Measurements from ENCODE around the gene C1S. TPM values are rescaled to one million over a fixed set of nuclear protein-coding genes. Genes with fewer than 3 reads are reported as not detected.

Gene C1S
- total and polyA plus RNA-seq, 2 of the 4 experiments (the other 2 are of a cell fraction), result 49.6 to 85.4 TPM

Small RNA genes lying within 50 kb of the gene (microRNA-seq; reads per million reads assigned to microRNA genes)
- gene AC006512.1 (ENCODE audit: insufficient read depth, insufficient read length) (not detected), gene RNU6-485P (ENCODE audit: insufficient read depth, insufficient read length) (not detected)

Small RNA genes lying within 50 kb of the gene (small RNA-seq; reads per million reads assigned to genes)
- gene AC006512.1 (0 reads per million in 5 experiments), gene RNU6-485P (0 reads per million in 5 experiments)

Other genes with a start within 250 kb of the C1S start
- gene GPR162, start 238.9 kb upstream of the C1S start, total RNA-seq (2012; rRNA removed), result 1.7 and 2.9 TPM in 2 replicates
- 6.0 and 7.8 TPM in 2 replicates for gene GPR162, start 238.9 kb upstream of the C1S start, polyA plus RNA-seq (2012; rRNA removed)
- gene P3H3, start 232.3 kb upstream of the C1S start, total RNA-seq (2012; rRNA removed), result 25.8 and 27.8 TPM in 2 replicates
- gene P3H3, start 232.3 kb upstream of the C1S start, polyA plus RNA-seq (2012; rRNA removed), result 83.9 and 90.5 TPM in 2 replicates
- gene GNB3, start 219.8 kb upstream of the C1S start, total RNA-seq (2012; rRNA removed), result 0.56 and 0.72 TPM in 2 replicates
- gene GNB3, start 219.8 kb upstream of the C1S start, polyA plus RNA-seq (2012; rRNA removed), result 20.5 and 20.7 TPM in 2 replicates
- gene CDCA3, start 209.4 kb upstream of the C1S start, total RNA-seq (2012; rRNA removed), result 23.5 and 30.3 TPM in 2 replicates
- gene CDCA3, start 209.4 kb upstream of the C1S start, polyA plus RNA-seq (2012; rRNA removed), result 61.0 and 67.5 TPM in 2 replicates
- 119 and 125 TPM in 2 replicates for gene USP5, start 208.6 kb upstream of the C1S start, total RNA-seq (2012; rRNA removed)
- 67.7 and 69.7 TPM in 2 replicates for gene USP5, start 208.6 kb upstream of the C1S start, polyA plus RNA-seq (2012; rRNA removed)
- 1,842 and 2,176 TPM in 2 replicates for gene TPI1, start 193.2 kb upstream of the C1S start, total RNA-seq (2012; rRNA removed)
- 1,995 and 2,214 TPM in 2 replicates for gene TPI1, start 193.2 kb upstream of the C1S start, polyA plus RNA-seq (2012; rRNA removed)
- 1.1 and 1.3 TPM in 2 replicates for gene SPSB2, start 187.4 kb upstream of the C1S start, total RNA-seq (2012; rRNA removed)
- gene SPSB2, start 187.4 kb upstream of the C1S start, polyA plus RNA-seq (2012; rRNA removed), result 4.1 and 4.3 TPM in 2 replicates
- 8.9 and 11.1 TPM in 2 replicates for gene LRRC23, start 155.9 kb upstream of the C1S start, total RNA-seq (2012; rRNA removed)
- 9.2 and 11.4 TPM in 2 replicates for gene LRRC23, start 155.9 kb upstream of the C1S start, polyA plus RNA-seq (2012; rRNA removed)
- gene ENO2, start 146.1 kb upstream of the C1S start, total RNA-seq (2012; rRNA removed), result 20.8 and 28.3 TPM in 2 replicates
- gene ENO2, start 146.1 kb upstream of the C1S start, polyA plus RNA-seq (2012; rRNA removed), result 81.5 and 92.8 TPM in 2 replicates
- 2.5 and 3.4 TPM in 2 replicates for gene ATN1, start 132.8 kb upstream of the C1S start, total RNA-seq (2012; rRNA removed)
- 58.7 and 59.8 TPM in 2 replicates for gene ATN1, start 132.8 kb upstream of the C1S start, polyA plus RNA-seq (2012; rRNA removed)
- not detected in 2 replicates for gene RNU7-1, start 116.9 kb upstream of the C1S start, total RNA-seq (2012; rRNA removed)
- gene RNU7-1, start 116.9 kb upstream of the C1S start, polyA plus RNA-seq (2012; rRNA removed), result not detected in 2 replicates
- 197 and 238 TPM in 2 replicates for gene C12orf57, start 116.7 kb upstream of the C1S start, total RNA-seq (2012; rRNA removed)
- 530 and 703 TPM in 2 replicates for gene C12orf57, start 116.7 kb upstream of the C1S start, polyA plus RNA-seq (2012; rRNA removed)
- under 0.01 TPM in 1 of 2 replicates, not detected in the other for gene PTPN6, start 109.4 kb upstream of the C1S start, total RNA-seq (2012; rRNA removed)
- 0.14 TPM in 1 of 2 replicates, not detected in the other for gene PTPN6, start 109.4 kb upstream of the C1S start, polyA plus RNA-seq (2012; rRNA removed)
- gene PHB2, start 90.1 kb upstream of the C1S start, total RNA-seq (2012; rRNA removed), result 219 and 240 TPM in 2 replicates
- 286 and 298 TPM in 2 replicates for gene PHB2, start 90.1 kb upstream of the C1S start, polyA plus RNA-seq (2012; rRNA removed)
- 43.6 and 66.1 TPM in 2 replicates for gene EMG1, start 89.8 kb upstream of the C1S start, total RNA-seq (2012; rRNA removed)
- gene EMG1, start 89.8 kb upstream of the C1S start, polyA plus RNA-seq (2012; rRNA removed), result 37.5 and 43.1 TPM in 2 replicates
- gene LPCAT3, start 42.2 kb upstream of the C1S start, total RNA-seq (2012; rRNA removed), result 6.4 and 7.0 TPM in 2 replicates
- 17.4 and 18.6 TPM in 2 replicates for gene LPCAT3, start 42.2 kb upstream of the C1S start, polyA plus RNA-seq (2012; rRNA removed)
- 19.4 and 38.4 TPM in 2 replicates for gene C1R, start 31.7 kb downstream of the C1S start, total RNA-seq (2012; rRNA removed)
- 153 and 165 TPM in 2 replicates for gene C1R, start 31.7 kb downstream of the C1S start, polyA plus RNA-seq (2012; rRNA removed)
- 7.5 and 9.1 TPM in 2 replicates for gene C1RL, start 48.5 kb downstream of the C1S start, total RNA-seq (2012; rRNA removed)
- gene C1RL, start 48.5 kb downstream of the C1S start, polyA plus RNA-seq (2012; rRNA removed), result 12.0 and 12.3 TPM in 2 replicates
- not detected in 2 replicates for gene RBP5, start 68.2 kb downstream of the C1S start, total RNA-seq (2012; rRNA removed)
- 0.15 TPM in 1 of 2 replicates, not detected in the other for gene RBP5, start 68.2 kb downstream of the C1S start, polyA plus RNA-seq (2012; rRNA removed)
- 4.1 and 5.3 TPM in 2 replicates for gene CLSTN3, start 69.7 kb downstream of the C1S start, total RNA-seq (2012; rRNA removed)
- gene CLSTN3, start 69.7 kb downstream of the C1S start, polyA plus RNA-seq (2012; rRNA removed), result 14.5 and 16.4 TPM in 2 replicates
- gene PEX5, start 129.0 kb downstream of the C1S start, total RNA-seq (2012; rRNA removed), result 18.3 and 18.6 TPM in 2 replicates
- 13.6 and 14.4 TPM in 2 replicates for gene PEX5, start 129.0 kb downstream of the C1S start, polyA plus RNA-seq (2012; rRNA removed)
- gene ACSM4, start 243.4 kb downstream of the C1S start, total RNA-seq (2012; rRNA removed), result not detected in 2 replicates
- not detected in 2 replicates for gene ACSM4, start 243.4 kb downstream of the C1S start, polyA plus RNA-seq (2012; rRNA removed)

Data from IMR-90 (cell line).